Subcutaneous abdominal adipose tissue (tissue), 5 donors: ENCODE measurements around the gene HTT.

Experiments used
- H3K27ac ChIP-seq: one replicate; pipeline ENCODE4 v1.7.0; 2013; ENCODE audit warnings: low read depth, mild to moderate bottlenecking, inconsistent platforms, low read length, moderate library complexity
- H3K27me3 ChIP-seq, 5 donors: one replicate each; pipeline ENCODE4 v1.7.0; 2013; ENCODE audit warnings: low read length in 5 of 5, inconsistent platforms in 1 of 5; ENCODE audit not compliant: control insufficient read depth in 5 of 5, insufficient read depth in 4 of 5
- H3K36me3 ChIP-seq, 5 donors: one replicate each; pipeline ENCODE4 v1.7.0; 2013; ENCODE audit warnings: low read length in 5 of 5; ENCODE audit not compliant: control insufficient read depth in 5 of 5, insufficient read depth in 5 of 5
- H3K4me1 ChIP-seq, 5 donors: one replicate each; pipeline ENCODE4 v1.7.0; 2013; ENCODE audit warnings: low read length in 5 of 5, mild to moderate bottlenecking in 3 of 5, moderate library complexity in 1 of 5; ENCODE audit not compliant: control insufficient read depth in 5 of 5, insufficient read depth in 5 of 5
- H3K4me3 ChIP-seq, 5 donors: one replicate each; pipeline ENCODE4 v1.7.0; 2013; ENCODE audit warnings: low read length in 5 of 5, low read depth in 1 of 5
- H3K9ac ChIP-seq, 5 donors: one replicate each; pipeline ENCODE4 v1.7.0; 2013; ENCODE audit warnings: low read length in 5 of 5, mild to moderate bottlenecking in 4 of 5, moderate library complexity in 3 of 5
- H3K9me3 ChIP-seq, 5 donors: one replicate each; pipeline ENCODE4 v1.7.0; 2013; ENCODE audit warnings: low read length in 5 of 5; ENCODE audit not compliant: control insufficient read depth in 5 of 5
- donor health status: healthy.
- donor health status: healthy.
- donor health status: healthy.
- donor health status: healthy.
- donor health status: healthy.

HTT gene

DNA sequence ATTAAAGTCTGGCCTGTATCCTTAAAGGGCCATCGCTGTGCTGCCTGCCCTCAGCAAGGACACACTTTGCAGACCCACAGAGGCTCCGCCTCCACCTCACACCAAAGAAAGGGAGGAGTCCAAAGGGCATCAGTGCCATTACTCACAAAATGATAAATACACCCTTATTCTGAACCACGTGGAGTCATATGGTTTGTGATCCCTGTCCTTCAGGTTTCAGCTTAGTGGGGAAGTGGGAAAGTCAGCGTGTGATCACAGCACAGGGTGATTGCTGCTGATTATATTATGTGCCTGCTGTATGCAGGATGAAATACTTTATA is 138.6 kb downstream of the HTT start:
- H3K27me3 ChIP-seq = no peaks in the 10 kb centered on the region
- H3K9ac ChIP-seq = no peak overlapping the region
- peaks cover 0 to 2% (median 0%) of the 10 kb centered on the region in 5 donors for H3K4me1 ChIP-seq
- no peak overlapping the region for H3K4me3 ChIP-seq
- no peak overlapping the region for H3K27ac ChIP-seq
- H3K36me3 ChIP-seq = peaks cover 14 to 90% (median 82%) of the 10 kb centered on the region in 5 donors
- H3K9me3 ChIP-seq = no peaks in the 10 kb centered on the region

DNA sequence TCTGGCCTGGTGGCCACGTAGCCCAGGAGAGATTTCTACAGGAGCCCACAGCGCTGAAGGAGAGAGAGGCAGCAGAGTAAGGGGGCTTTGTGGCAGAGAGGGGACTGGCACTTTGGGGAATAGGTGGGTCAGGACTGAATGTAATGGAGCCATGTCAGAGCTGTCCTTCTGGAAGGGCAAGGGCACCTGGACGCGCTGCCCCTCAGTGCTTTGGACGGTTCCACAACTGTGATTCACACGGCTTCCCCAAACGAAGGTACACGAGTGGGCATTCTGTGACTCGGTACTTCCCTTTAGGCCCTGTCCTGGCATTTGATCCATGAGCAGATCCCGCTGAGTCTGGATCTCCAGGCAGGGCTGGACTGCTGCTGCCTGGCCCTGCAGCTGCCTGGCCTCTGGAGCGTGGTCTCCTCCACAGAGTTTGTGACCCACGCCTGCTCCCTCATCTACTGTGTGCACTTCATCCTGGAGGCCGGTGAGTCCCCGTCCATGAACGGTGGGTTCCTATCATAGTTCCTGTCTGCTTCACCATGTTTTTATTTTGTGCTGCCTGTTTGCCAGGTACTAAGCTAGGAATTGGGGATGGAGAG is 139.3 kb downstream of the HTT start:
- Histone ChIP-seq H3K27ac (no peak overlapping the region), H3K36me3 (peaks cover 14 to 93% (median 82%) of the 10 kb centered on the region in 5 donors), H3K9ac (no peak overlapping the region), H3K4me1 (no peaks in the 10 kb centered on the region), H3K4me3 (no peak overlapping the region), H3K27me3 (no peaks in the 10 kb centered on the region), H3K9me3 (no peaks in the 10 kb centered on the region)

DNA sequence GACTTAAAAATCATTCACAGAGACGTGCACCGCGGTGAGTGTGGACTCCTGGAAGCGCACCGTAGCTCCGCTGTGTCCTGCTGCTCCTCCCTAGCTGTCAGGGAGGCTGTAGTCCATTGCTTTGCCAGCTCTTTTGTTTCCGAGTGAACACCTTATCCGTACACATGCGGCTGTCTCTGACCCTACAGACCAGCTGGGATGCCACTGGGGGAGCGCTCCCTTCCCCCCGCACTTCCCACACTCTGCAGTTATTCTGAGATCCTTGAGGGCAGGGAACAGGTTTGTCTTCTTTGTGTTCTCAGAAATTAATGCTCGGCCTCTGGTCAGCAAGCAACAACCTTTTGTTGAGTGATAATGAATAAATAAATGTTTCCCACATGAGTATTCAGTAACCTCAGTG is 140.8 kb downstream of the HTT start:
- H3K9ac ChIP-seq = no peak overlapping the region
- no peak overlapping the region for H3K27ac ChIP-seq
- peaks cover 0 to 11% (median 0%) of the 10 kb centered on the region in 5 donors for H3K4me1 ChIP-seq
- H3K4me3 ChIP-seq = no peak overlapping the region
- peaks cover 12 to 93% (median 82%) of the 10 kb centered on the region in 5 donors for H3K36me3 ChIP-seq
- no peaks in the 10 kb centered on the region for H3K27me3 ChIP-seq
- no peaks in the 10 kb centered on the region for H3K9me3 ChIP-seq

DNA sequence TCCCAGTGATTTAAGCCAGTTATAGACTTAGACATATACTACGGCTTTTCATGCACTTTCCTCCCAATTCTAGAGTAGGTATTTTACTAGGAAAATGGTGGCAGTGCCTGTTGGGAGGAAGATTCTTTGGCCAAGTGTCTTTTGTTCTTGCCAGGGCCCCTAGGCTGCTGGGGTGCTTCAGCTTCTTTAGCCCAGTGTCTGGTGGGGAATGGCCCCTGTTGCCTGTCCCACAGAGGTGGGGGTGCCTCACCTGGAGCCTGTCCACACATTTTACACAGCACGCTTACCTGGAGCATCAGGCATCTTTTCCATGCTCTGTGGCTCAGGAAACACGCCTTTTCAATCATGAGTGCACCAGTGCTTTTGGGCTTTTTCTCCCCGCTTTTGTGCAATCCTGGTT is 141.3 kb downstream of the HTT start:
- H3K36me3 ChIP-seq = peaks cover 15 to 93% (median 83%) of the 10 kb centered on the region in 5 donors
- no peak overlapping the region for H3K27ac ChIP-seq
- peaks cover 0 to 16% (median 0%) of the 10 kb centered on the region in 5 donors for H3K4me1 ChIP-seq

DNA sequence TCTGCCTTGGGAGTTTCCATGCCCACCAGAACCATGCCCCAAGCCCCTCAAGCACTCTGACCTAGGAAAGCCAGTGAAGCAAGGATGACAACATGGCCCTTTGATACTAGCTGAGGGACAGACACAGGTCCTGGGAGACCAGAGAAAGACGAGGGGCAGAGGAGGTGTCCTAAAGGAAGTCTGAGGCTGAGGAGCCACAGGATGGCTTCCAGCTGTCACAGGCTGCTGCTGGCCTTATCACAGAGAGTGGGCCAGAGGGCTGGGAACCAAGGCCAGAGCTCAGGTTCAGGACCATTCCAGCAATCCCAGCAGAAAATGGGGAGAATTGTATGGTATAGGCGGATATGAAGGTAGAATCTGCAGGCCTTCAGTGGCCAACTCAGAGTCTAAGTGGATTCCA is 142.8 kb downstream of the HTT start:
- H3K4me1 ChIP-seq = peaks cover 0 to 19% (median 5%) of the 10 kb centered on the region in 5 donors
- H3K9ac ChIP-seq = no peak overlapping the region
- no peak overlapping the region for H3K27ac ChIP-seq
- H3K9me3 ChIP-seq = no peaks in the 10 kb centered on the region
- H3K36me3 ChIP-seq = peaks cover 15 to 96% (median 91%) of the 10 kb centered on the region in 5 donors
- no peaks in the 10 kb centered on the region for H3K27me3 ChIP-seq
- H3K4me3 ChIP-seq = no peak overlapping the region

More for the DNA sequence above, 141.3 kb downstream of the HTT start:
- Histone ChIP-seq H3K9me3 (no peaks in the 10 kb centered on the region), H3K27me3 (no peaks in the 10 kb centered on the region), H3K4me3 (no peak overlapping the region), H3K9ac (no peak overlapping the region)

DNA sequence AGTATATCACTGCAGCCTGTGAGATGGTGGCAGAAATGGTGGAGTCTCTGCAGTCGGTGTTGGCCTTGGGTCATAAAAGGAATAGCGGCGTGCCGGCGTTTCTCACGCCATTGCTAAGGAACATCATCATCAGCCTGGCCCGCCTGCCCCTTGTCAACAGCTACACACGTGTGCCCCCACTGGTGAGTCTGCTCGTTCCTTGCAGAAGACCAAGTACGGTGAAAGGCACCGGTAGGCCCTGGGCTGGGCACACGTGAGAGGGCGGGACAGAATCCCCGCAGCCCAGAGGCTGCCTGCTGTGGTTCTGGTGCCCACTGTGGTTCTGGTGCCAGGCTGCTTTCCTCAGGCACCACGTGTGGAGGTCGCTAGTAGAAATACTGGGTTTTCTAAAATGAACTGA is 143.3 kb downstream of the HTT start:
- Histone ChIP-seq H3K4me3 (no peak overlapping the region), H3K4me1 (peaks cover 0 to 19% (median 5%) of the 10 kb centered on the region in 5 donors), H3K27ac (no peak overlapping the region), H3K9me3 (no peaks in the 10 kb centered on the region), H3K9ac (no peak overlapping the region), H3K27me3 (no peaks in the 10 kb centered on the region), H3K36me3 (peaks cover 15 to 96% (median 90%) of the 10 kb centered on the region in 5 donors)

DNA sequence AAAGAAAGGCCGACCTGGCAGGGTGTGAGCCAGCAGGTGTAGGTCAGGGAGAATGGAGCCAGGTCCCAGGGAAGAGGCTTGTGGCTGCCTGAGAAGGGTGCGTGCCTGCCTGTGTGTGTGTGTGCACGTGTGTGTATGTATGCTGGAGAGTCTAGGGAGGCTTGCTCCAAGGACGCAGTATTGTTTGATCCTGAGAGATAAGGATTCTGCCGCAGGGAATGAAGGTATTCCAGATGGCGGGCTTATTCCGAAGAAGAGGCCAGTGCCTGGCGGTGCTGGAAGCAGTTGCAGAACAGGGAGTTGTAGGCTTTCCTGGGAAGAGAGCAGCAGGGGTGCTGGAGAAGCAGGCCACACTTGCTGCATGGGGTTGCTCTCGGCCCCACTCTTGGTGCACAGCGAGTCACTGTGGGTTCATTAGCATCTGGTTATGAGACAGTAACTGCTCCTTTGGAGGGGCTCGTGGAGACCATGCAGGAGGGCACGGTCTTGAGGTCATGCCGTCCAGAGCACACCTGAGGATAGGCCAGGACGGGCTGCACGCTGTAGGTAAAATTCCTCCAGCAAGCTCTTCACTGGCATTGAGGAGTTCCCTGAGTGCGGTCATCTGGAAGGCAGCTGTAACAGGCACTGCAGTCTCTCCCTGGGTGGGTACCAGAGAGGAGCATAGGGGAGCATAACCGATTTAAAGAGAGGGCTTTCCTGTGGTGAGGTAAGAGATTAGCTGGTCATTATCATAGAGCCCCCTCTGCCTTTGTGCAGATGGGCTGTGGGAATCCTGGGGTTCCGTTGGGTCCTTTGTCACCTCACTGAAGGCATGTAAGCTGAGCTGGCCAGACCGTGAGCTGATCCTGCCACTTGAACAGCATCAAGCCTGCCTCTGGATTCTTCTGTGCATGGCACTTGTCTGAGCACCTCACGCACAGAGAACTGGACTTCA is 144.6 kb downstream of the HTT start:
- H3K9ac ChIP-seq = no peak overlapping the region
- H3K36me3 ChIP-seq = peaks cover 15 to 96% (median 90%) of the 10 kb centered on the region in 5 donors
- no peaks in the 10 kb centered on the region for H3K27me3 ChIP-seq
- no peak overlapping the region for H3K4me3 ChIP-seq
- H3K4me1 ChIP-seq = peaks cover 0 to 19% (median 5%) of the 10 kb centered on the region in 5 donors
- H3K9me3 ChIP-seq = no peaks in the 10 kb centered on the region
- no peak overlapping the region for H3K27ac ChIP-seq

DNA sequence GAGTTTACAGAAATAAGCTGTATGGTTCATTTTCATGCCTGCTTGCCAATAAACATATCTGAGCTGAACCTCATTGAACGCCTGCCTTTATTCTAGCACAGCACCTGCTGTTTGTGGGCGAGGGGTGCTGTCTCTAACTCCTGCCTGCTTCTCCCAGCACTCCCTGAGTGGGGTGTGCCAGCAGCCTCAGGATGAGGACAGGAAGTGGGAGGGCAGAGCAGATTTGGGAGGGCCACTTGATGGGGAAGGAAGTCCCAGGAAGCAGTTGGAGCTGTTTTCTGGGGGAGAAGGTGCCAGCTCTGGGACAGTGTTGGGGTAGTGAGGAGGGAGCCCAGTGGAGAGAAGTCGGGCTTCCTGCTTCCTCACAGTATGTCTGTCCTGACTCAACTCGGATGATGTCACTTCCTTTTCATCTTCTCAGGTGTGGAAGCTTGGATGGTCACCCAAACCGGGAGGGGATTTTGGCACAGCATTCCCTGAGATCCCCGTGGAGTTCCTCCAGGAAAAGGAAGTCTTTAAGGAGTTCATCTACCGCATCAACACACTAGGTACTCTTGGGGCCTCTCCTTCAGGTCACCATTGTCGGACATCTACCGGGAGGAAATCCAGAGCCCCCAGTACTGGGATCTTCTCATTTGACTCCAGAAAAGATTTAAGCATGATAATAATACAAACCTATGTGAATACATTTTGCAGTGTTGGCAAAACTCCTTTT is 145.4 kb downstream of the HTT start:
- Histone ChIP-seq H3K36me3 (peaks cover 10 to 96% (median 90%) of the 10 kb centered on the region in 5 donors), H3K27me3 (no peaks in the 10 kb centered on the region), H3K4me3 (no peak overlapping the region), H3K9ac (no peak overlapping the region), H3K9me3 (no peaks in the 10 kb centered on the region), H3K27ac (no peak overlapping the region), H3K4me1 (peaks cover 0 to 19% (median 5%) of the 10 kb centered on the region in 5 donors)

DNA sequence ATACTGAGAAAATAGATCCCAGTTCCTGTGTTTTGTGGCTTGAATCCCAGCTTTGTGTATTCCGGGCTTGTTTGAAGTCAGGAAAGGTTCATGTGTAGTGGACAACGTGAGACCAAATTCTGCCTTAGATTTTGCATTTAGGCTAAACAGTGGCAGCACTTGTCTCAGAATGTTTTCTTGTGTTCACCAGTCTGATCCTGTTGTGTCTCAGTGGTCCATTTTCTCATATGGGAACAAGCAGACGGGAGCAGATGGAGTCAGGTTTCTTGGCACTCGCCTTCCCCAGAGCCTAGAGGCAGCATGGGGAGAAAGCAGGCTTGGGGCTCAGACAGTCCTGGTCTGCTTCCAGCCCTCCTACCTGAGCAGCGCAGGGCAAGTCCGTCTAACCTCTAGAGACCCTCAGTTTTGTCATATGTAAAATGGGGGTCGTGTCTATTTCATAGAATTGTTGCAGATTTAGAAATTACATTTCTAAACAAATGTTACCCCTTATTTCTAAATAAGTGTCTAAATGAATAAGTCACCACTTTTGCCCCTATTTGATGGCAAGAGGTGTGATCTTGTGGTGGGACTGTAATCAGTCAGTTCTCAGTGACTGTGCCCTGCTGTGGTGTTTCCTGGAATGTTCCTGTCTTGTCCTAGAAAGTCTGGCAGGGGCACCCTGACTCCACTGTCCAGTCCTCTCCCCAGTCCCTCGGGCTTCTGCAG is 146.1 kb downstream of the HTT start:
- no peaks in the 10 kb centered on the region for H3K9me3 ChIP-seq
- no peak overlapping the region for H3K9ac ChIP-seq
- no peak overlapping the region for H3K4me3 ChIP-seq
- H3K36me3 ChIP-seq = peaks cover 6 to 96% (median 90%) of the 10 kb centered on the region in 5 donors
- H3K27me3 ChIP-seq = no peaks in the 10 kb centered on the region
- H3K4me1 ChIP-seq = peaks cover 0 to 19% (median 5%) of the 10 kb centered on the region in 5 donors
- no peak overlapping the region for H3K27ac ChIP-seq
